H1 (cell line): ENCODE measurements around the gene C9orf40. TPM values are rescaled to one million over a fixed set of nuclear protein-coding genes. Genes with fewer than 3 reads are reported as not detected.

Experiments
- CTCF ChIA-PET: fragments of 300-600 bp; sonication (Branson Sonifier 250); formaldehyde crosslinking; loops from one replicate; lab custom pipeline; 2021; ENCODE audit not compliant: partially characterized antibody; lab: Charles Lee
- POLR2A ChIA-PET: fragments of 300-600 bp; sonication (Branson Sonifier 250); formaldehyde crosslinking; loops from one replicate; lab custom pipeline; 2021; ENCODE audit warnings: inconsistent platforms; ENCODE audit not compliant: partially characterized antibody; lab: Charles Lee
- DNase-seq, 2 experiments: peaks; one replicate each; pipeline versions ENCODE4 v3.0.0 to v3.0.0-alpha.2; 2010 to 2022; ENCODE audit warnings: low spot score in 2 of 2, low read depth in 1 of 2, mixed read lengths in 1 of 2
- FAIRE-seq: peaks from 2 replicates; lab custom pipeline; 2011; peaks lifted over from hg19 to GRCh38; lab: Jason Lieb, UNC
- H2AFZ ChIP-seq: 2 replicates; pipeline ENCODE4 v1.8.1; 2012; ENCODE audit warnings: low read length, inconsistent platforms
- H2AK5ac ChIP-seq: 2 replicates; pipeline ENCODE4 v1.6.1; 2013; ENCODE audit warnings: low read depth, low read length
- H2BK120ac ChIP-seq: replicated peaks from 2 replicates; pipeline ENCODE3; 2013; ENCODE audit warnings: low read depth, low read length, inconsistent platforms
- H2BK12ac ChIP-seq: 2 replicates; pipeline ENCODE4 v1.6.1; 2013; ENCODE audit warnings: low read depth, low read length
- H2BK15ac ChIP-seq: 2 replicates; pipeline ENCODE4 v1.6.1; 2013; ENCODE audit warnings: low read length
- H2BK20ac ChIP-seq: 2 replicates; pipeline ENCODE4 v1.6.1; 2013; ENCODE audit warnings: low read length
- H2BK5ac ChIP-seq: 2 replicates; pipeline ENCODE4 v1.6.1; 2013; ENCODE audit warnings: low read depth, low read length
- H3K14ac ChIP-seq: 2 replicates; pipeline ENCODE4 v1.6.1; 2013; ENCODE audit warnings: inconsistent platforms; ENCODE audit not compliant: insufficient read length
- H3K18ac ChIP-seq: 2 replicates; pipeline ENCODE4 v1.6.1; 2013; ENCODE audit warnings: low read length; ENCODE audit errors: extremely low read depth
- H3K23ac ChIP-seq: 2 replicates; pipeline ENCODE4 v1.6.1; 2013; ENCODE audit warnings: inconsistent platforms; ENCODE audit not compliant: insufficient read length
- H3K23me2 ChIP-seq: 2 replicates; pipeline ENCODE4 v1.6.1; 2013; ENCODE audit warnings: low read depth, low read length
- H3K27ac ChIP-seq: 2 replicates; pipeline ENCODE4 v1.6.1; 2011; ENCODE audit warnings: low read depth, low read length, inconsistent platforms
- H3K27me3 ChIP-seq, 4 experiments: replicated peaks in 1 of 4; 1 replicate in 1 of 4; 2 replicates in 3 of 4; pipeline versions ENCODE4 v1.6.1 to v1.8.1; 2011 to 2013; ENCODE audit warnings: low read length in 3 of 4, mild to moderate bottlenecking in 3 of 4, inconsistent platforms in 2 of 4, mixed read lengths in 2 of 4, moderate library complexity in 1 of 4; ENCODE audit not compliant: control insufficient read depth in 3 of 4, insufficient read depth in 3 of 4; ENCODE audit errors: extremely low read depth in 1 of 4
- H3K36me3 ChIP-seq, 4 experiments: 2 replicates each; pipeline versions ENCODE4 v1.6.1 to v1.8.1; 2011 to 2013; ENCODE audit warnings: mild to moderate bottlenecking in 4 of 4, low read length in 3 of 4, moderate library complexity in 2 of 4, control low read depth in 1 of 4, inconsistent platforms in 1 of 4; ENCODE audit not compliant: insufficient read depth in 4 of 4, control insufficient read depth in 2 of 4
- H3K4ac ChIP-seq: replicated peaks from 2 replicates; pipeline ENCODE3; 2013; ENCODE audit warnings: low read length, low read depth, mixed read lengths, inconsistent platforms; ENCODE audit not compliant: insufficient read length
- H3K4me1 ChIP-seq, 4 experiments: replicated peaks in 1 of 4; 1 replicate in 1 of 4; 2 replicates in 3 of 4; pipeline versions ENCODE4 v1.6.1 to v1.8.1; 2011 to 2013; ENCODE audit warnings: low read length in 3 of 4, inconsistent platforms in 2 of 4, mixed read lengths in 1 of 4; ENCODE audit not compliant: insufficient read depth in 4 of 4, control insufficient read depth in 3 of 4
- H3K4me2 ChIP-seq, 2 experiments: 2 replicates each; pipeline versions ENCODE4 v1.6.1 to v1.8.1; 2011 to 2013; ENCODE audit warnings: low read depth in 2 of 2, low read length in 2 of 2, control low read depth in 1 of 2, inconsistent platforms in 1 of 2, mild to moderate bottlenecking in 1 of 2; ENCODE audit not compliant: insufficient read depth in 1 of 2
- H3K4me3 ChIP-seq, 4 experiments: fragments of 200-600, 300-600 bp in 1 of 4; sonication (generic), shearing (Covaris generic), sonication (Bioruptor Twin) in 1 of 4; 2 replicates each; pipeline versions ENCODE4 v1.5.1 to v1.8.1; 2011 to 2016; ENCODE audit warnings: low read length in 4 of 4, low read depth in 3 of 4, control low read depth in 2 of 4, inconsistent platforms in 2 of 4, mild to moderate bottlenecking in 2 of 4, mixed read lengths in 1 of 4, moderate library complexity in 1 of 4; ENCODE audit not compliant: insufficient read depth in 2 of 4; ENCODE audit errors: extremely low read depth in 1 of 4
- H3K56ac ChIP-seq: replicated peaks from 2 replicates; pipeline ENCODE3; 2013; ENCODE audit warnings: low read depth, mild to moderate bottlenecking, mixed read lengths, low read length, inconsistent platforms; ENCODE audit not compliant: insufficient read length
- H3K79me1 ChIP-seq: 2 replicates; pipeline ENCODE4 v1.6.1; 2013; ENCODE audit warnings: low read depth, low read length, control low read depth
- H3K79me2 ChIP-seq, 2 experiments: 2 replicates each; pipeline versions ENCODE4 v1.6.1 to v1.8.1; 2012 to 2013; ENCODE audit warnings: low read length in 2 of 2, mild to moderate bottlenecking in 2 of 2, inconsistent platforms in 1 of 2; ENCODE audit not compliant: insufficient read depth in 2 of 2, control insufficient read depth in 1 of 2
- H3K9ac ChIP-seq, 4 experiments: replicated peaks in 1 of 4; 1 replicate in 1 of 4; 2 replicates in 3 of 4; pipeline versions ENCODE4 v1.6.1 to v1.8.1; 2011 to 2013; ENCODE audit warnings: low read depth in 3 of 4, low read length in 3 of 4, control low read depth in 2 of 4, mild to moderate bottlenecking in 2 of 4, moderate library complexity in 2 of 4, inconsistent platforms in 1 of 4; ENCODE audit errors: extremely low read depth in 1 of 4
- H3K9me3 ChIP-seq, 2 experiments: 2 replicates each; pipeline versions ENCODE4 v1.6.1 to v1.8.1; 2012 to 2013; ENCODE audit warnings: mild to moderate bottlenecking in 2 of 2, moderate library complexity in 2 of 2, control low read depth in 1 of 2, inconsistent platforms in 1 of 2, low read depth in 1 of 2, low read length in 1 of 2, mixed read lengths in 1 of 2; ENCODE audit not compliant: insufficient read depth in 2 of 2
- H4K20me1 ChIP-seq, 2 experiments: replicated peaks in 1 of 2; 2 replicates each; pipeline versions ENCODE3 to v1.8.1; 2011 to 2013; ENCODE audit warnings: inconsistent platforms in 2 of 2, low read length in 2 of 2, mild to moderate bottlenecking in 1 of 2; ENCODE audit not compliant: insufficient read depth in 2 of 2, control insufficient read depth in 1 of 2
- H4K5ac ChIP-seq: 2 replicates; pipeline ENCODE4 v1.6.1; 2013; ENCODE audit warnings: low read length, low read depth, mixed read lengths, inconsistent platforms; ENCODE audit not compliant: insufficient read length
- H4K8ac ChIP-seq: 2 replicates; pipeline ENCODE4 v1.8.0; 2013; ENCODE audit warnings: mild to moderate bottlenecking, moderate library complexity, low read length, inconsistent platforms; ENCODE audit not compliant: insufficient read depth; ENCODE audit errors: extremely low read depth
- H4K91ac ChIP-seq: replicated peaks from 2 replicates; pipeline ENCODE3; 2013; ENCODE audit warnings: low read length, mixed read lengths, inconsistent platforms; ENCODE audit not compliant: insufficient read length
- CTBP2 ChIP-seq: IDR thresholded peaks from 2 replicates; pipeline ENCODE4 v1.7.0; 2011; ENCODE audit warnings: borderline replicate concordance, mild to moderate bottlenecking, moderate library complexity, mixed read lengths, low read length; ENCODE audit not compliant: insufficient read depth, insufficient read length
- HDAC6 ChIP-seq: IDR thresholded peaks from one replicate; pipeline ENCODE4 v1.7.1; 2012; ENCODE audit warnings: low read depth, mild to moderate bottlenecking, inconsistent platforms, low read length, moderate library complexity
- JUND ChIP-seq: IDR thresholded peaks from 2 replicates; pipeline ENCODE4 v1.6.1; 2011; ENCODE audit warnings: mild to moderate bottlenecking, improper control_type of control experiment, low read length
- RAD21 ChIP-seq, 2 experiments: IDR thresholded peaks in 1 of 2; conservative IDR thresholded peaks in 1 of 2; 2 replicates each; pipeline ENCODE4 v1.6.1; 2011; ENCODE audit warnings: low read depth in 2 of 2, low read length in 2 of 2, improper control_type of control experiment in 1 of 2, inconsistent platforms in 1 of 2, mild to moderate bottlenecking in 1 of 2, moderate library complexity in 1 of 2
- SRF ChIP-seq: IDR thresholded peaks from 2 replicates; pipeline ENCODE4 v1.6.1; 2011; ENCODE audit warnings: mild to moderate bottlenecking, low read depth, low read length, moderate library complexity
- WGBS, 2 experiments: shearing (Covaris generic) in 1 of 2; methylation state at CpG; one replicate each; pipeline versions ENCODE4 v1.1.6 to v1.1.7; 2013 to 2015; ENCODE audit warnings: low lambda C conversion rate in 2 of 2, mixed read lengths in 2 of 2, inconsistent platforms in 1 of 2, low coverage in 1 of 2, missing lambda C conversion rate in 1 of 2; ENCODE audit not compliant: insufficient replicate concordance in 2 of 2, insufficient coverage in 1 of 2, insufficient read length in 1 of 2; ENCODE audit errors: extremely low coverage in 1 of 2, missing lambda C conversion rate in 1 of 2; 5-methylcytosine and 5-hydroxymethylcytosine counted together
- polyA plus RNA-seq, 7 experiments: library from polyadenylated mRNA; depleted of rRNA in 3 of 7; stranded (reverse) in 5 of 7; unstranded in 2 of 7; fragments of >200 nt in 5 of 7; fragments of 200-250 nt in 2 of 7; gene quantifications; 1 replicate in 5 of 7; 2 replicates in 1 of 7; 4 replicates in 1 of 7; pipeline versions ENCODE4 v1.2.1 to v1.2.3, GENCODE V29; 2011 to 2013; ENCODE audit warnings: missing spikeins in 2 of 7, mixed read lengths in 2 of 7
- total RNA-seq: library from RNA; stranded (reverse); fragmentation: NEBNext Ultra II Directional; extraction: Animal tissue kit (Norgen Biotek cat#: 25700); gene quantifications from 2 replicates; pipeline ENCODE4 v1.2.1, GENCODE V29; 2021

Gene C9orf40
- total and polyA plus RNA-seq, 2 of the 8 experiments (the other 6 are each of a cell fraction or from before 2014, with no cell fraction given): 3.6 to 11.2 TPM

DNA sequence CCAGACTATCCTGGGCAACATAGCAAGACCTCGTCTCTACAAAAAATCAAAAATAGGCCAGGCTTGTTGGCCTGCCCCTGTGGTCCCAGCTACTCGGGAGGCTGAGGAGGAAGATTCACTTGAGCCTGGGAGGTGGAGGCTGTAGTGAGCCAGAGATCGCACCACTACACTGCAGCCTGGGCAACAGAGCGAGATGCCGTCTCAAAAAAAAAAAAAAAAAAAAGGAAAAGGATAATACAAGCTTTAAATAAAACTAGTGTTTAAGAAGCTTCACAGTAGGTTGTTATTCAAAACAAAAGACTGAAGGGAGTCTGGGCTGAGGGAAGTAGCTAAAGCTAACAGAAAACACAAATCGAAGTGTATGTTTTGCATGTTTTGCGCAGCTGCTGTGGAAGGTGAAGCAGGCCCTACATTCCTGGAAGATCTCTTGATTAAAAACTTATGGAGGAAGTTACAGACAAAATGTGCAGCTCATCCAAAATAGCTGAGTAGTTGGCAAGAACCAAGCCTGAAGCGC lies 581 bp upstream of the C9orf40 start:
- H3K9me3 ChIP-seq: no peaks in the 10 kb centered on the region
- ChIA-PET POLR2A (interaction anchor here (0.9 to 2.0 kb wide), 3 partner anchors 66 to 135 kb away, joined by 3 to 9 read pairs (median 4); partner anchors contain the start of genes NMRK1, OSTF1 and TRPM6), CTCF (interaction anchor here (0.7 to 8.6 kb wide), 9 partner anchors 10 to 179 kb away, joined by 3 to 123 read pairs (median 6); partner anchors contain the start of gene CARNMT1)
- no peaks in the 10 kb centered on the region for H3K79me1 ChIP-seq
- peaks cover 0 to 5% (median 2%) of the 10 kb centered on the region in 4 experiments; a peak in 3 of 7 replicates for H3K4me1 ChIP-seq
- no peak overlapping the region; the same call in 1 of the 2 replicates for H2BK5ac ChIP-seq
- no peak overlapping the region for H4K91ac ChIP-seq
- no peaks in the 10 kb centered on the region for H3K36me3 ChIP-seq
- H4K8ac ChIP-seq: peak overlapping the region; percentile 82; the same call in 1 of the 2 replicates
- H3K23ac ChIP-seq: no peak overlapping the region
- H2BK12ac ChIP-seq: no peak overlapping the region
- peak overlapping the region in 1 of 4 experiments; percentile 7; a peak in 2 of 7 replicates for H3K9ac ChIP-seq
- no peak overlapping the region for H4K5ac ChIP-seq
- H2BK20ac ChIP-seq: no peak overlapping the region
- H2AK5ac ChIP-seq: no peak overlapping the region
- no peak for DNase-seq
- H3K4me2 ChIP-seq: peak overlapping the region; percentile 78 to 83
- no peak overlapping the region for H3K4ac ChIP-seq
- no peak overlapping the region for H3K56ac ChIP-seq
- WGBS, 2 experiments: 91% methylated on average over 5 of the region's 8 CpGs; no CpG with 5 or more reads in 1 of the 2 experiments
- no peaks in the 10 kb centered on the region for H4K20me1 ChIP-seq
- peak overlapping the region; percentile 32 to 80 (median 51) for H3K4me3 ChIP-seq
- peaks cover 8% of the 10 kb centered on the region; the same call in 1 of the 2 replicates for H3K23me2 ChIP-seq
- H2AFZ ChIP-seq: 0 out of 2 replicates have a peak overlapping the region, but pooled peaks have one; percentile 37
- H3K27me3 ChIP-seq: no peaks in the 10 kb centered on the region
- FAIRE-seq: no peak
- no peaks in the 10 kb centered on the region for H3K79me2 ChIP-seq
- TF ChIP-seq CTBP2 (no peak), SRF (no peak), RAD21 (IDR thresholded peaks at IDR 0.05 in 1 of 2, conservative IDR thresholded peaks at IDR 0.05 in 1 of 2; ENCODE audit: low read depth in 2 of 2, low read length in 2 of 2) (no peak), JUND (no peak), HDAC6 (no peak)
- no peak overlapping the region for H3K18ac ChIP-seq
- no peak overlapping the region for H2BK120ac ChIP-seq
- H2BK15ac ChIP-seq: no peak overlapping the region
- no peak overlapping the region for H3K14ac ChIP-seq
- H3K27ac ChIP-seq: no peak overlapping the region
